ENCODE data around the gene TTC24.
"Not testable (repeated sequence)": the region's sequence is repeated elsewhere in the genome, so short reads cannot be mapped to it uniquely, and the experiment has no call there.

The TTC24 gene

DNA sequence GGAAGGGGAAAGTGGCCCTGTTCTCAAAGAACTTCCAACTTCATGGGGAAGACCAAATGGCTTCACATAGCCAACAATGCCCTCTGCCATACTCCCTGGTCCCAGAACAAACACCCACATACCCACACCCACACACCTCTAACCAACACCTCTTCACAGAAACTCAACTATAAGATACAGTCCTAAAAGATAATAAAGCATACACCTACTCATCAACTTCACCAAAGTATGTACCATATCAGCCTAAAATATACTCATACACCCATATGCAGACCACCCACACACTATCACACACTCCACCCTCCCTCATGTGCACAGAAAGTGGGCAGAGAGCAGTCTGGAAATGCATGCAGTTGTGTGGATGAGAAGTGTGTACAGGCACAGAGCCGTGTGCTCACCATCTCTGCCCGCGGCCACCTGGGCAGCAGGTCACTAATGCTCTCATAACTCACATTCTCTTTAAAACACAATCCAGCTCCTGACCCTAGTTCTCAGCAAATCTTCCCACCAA, 34.9 kb upstream of the TTC24 start:
- no peak overlapping the region for H3K27ac ChIP-seq (ENCODE audit: low read length)
- no peaks in the 10 kb centered on the region for H3K4me1 ChIP-seq (ENCODE audit: control insufficient read depth, insufficient read depth, low read length)
- H3K36me3 ChIP-seq (ENCODE audit: control insufficient read depth, insufficient read depth, low read length), result peaks cover 14% of the 10 kb centered on the region; the same call in 1 of the 2 replicates
- no peaks in the 10 kb centered on the region for H3K27me3 ChIP-seq (ENCODE audit: control insufficient read depth, insufficient read depth, low read length)
- no peak for DNase-seq (ENCODE audit: low read depth, low spot score)
- no peaks in the 10 kb centered on the region for H3K9me3 ChIP-seq (ENCODE audit: control insufficient read depth, insufficient read depth, low read length)
- WGBS (ENCODE audit: insufficient coverage, insufficient read length), result no CpG with 5 or more reads among the region's 3 CpGs
- H3K4me3 ChIP-seq (ENCODE audit: low read length), result no peak overlapping the region

DNA sequence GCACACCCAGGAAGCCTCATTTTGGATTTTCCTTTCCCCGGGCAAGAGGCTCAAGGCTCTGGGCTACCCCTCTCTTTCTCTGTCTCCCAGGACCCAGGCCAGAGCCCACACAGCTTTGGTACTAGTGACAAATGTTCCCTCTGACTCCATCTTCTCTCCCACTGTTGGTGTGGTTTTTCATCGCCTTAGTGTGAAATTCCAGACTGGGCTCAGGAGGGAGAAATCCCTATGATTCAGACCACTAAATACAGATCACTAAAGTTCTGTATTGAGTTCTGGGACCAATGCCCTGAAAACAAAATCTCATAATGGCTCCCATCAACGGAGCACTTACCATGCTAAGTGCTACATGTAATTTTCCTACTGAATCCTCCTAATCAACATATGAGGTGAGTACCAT, 33.3 kb upstream of the TTC24 start:
- Histone ChIP-seq H3K4me1 (ENCODE audit: control insufficient read depth, insufficient read depth, low read length) (no peaks in the 10 kb centered on the region), H3K27me3 (ENCODE audit: control insufficient read depth, insufficient read depth, low read length) (no peaks in the 10 kb centered on the region), H3K27ac (ENCODE audit: low read length) (no peak overlapping the region), H3K9me3 (ENCODE audit: control insufficient read depth, insufficient read depth, low read length) (no peaks in the 10 kb centered on the region), H3K4me3 (ENCODE audit: low read length) (no peak overlapping the region), H3K36me3 (ENCODE audit: control insufficient read depth, insufficient read depth, low read length) (peaks cover 18% of the 10 kb centered on the region)
- DNase-seq (ENCODE audit: low read depth, low spot score), result no peak
- no CpG with 5 or more reads among the region's 3 CpGs for WGBS (ENCODE audit: insufficient coverage, insufficient read length)

DNA sequence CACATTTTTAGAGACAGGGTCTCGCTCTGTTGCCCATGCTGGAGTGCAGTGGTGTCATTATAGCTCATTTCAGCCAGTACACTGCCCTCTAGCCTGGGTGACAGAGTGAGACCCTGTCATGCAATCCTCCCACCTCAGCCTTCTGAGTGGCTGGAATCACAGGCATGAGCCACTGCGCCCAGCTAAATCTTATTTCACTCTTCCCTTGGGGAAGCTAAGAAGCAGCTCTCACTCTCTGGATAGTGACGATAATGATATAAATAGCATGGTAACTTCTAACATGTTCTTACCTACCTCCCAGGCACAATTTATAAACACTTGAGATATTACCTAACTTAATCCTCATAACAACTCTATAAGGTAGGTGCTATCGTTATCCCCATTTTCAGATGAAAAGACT, 32.1 kb upstream of the TTC24 start:
- peaks cover 20% of the 10 kb centered on the region for H3K36me3 ChIP-seq (ENCODE audit: control insufficient read depth, insufficient read depth, low read length)

DNA sequence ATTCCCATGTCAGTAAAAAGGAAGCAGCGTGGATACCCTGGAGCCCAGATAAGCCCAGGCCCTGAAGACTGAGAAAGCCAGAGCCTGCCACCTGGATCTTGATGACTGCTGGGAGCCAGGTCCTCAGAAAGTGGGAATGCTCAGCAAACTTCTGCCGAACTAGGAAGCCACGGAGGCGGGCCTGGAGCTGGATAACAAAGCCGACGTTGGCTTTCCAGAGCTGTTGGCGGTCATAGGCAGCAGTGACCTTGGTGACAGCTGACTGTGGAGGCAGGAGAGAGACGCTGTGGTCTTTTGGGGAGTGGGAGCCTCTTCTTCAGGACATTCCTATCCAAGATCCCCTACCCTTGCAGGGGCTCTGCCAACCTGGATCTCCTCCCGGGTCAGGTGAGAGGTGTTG, 31.5 kb upstream of the TTC24 start:
- DNase-seq (ENCODE audit: low read depth, low spot score), result no peak
- no CpG with 5 or more reads among the region's 9 CpGs for WGBS (ENCODE audit: insufficient coverage, insufficient read length)
- H3K36me3 ChIP-seq (ENCODE audit: control insufficient read depth, insufficient read depth, low read length), result peaks cover 20% of the 10 kb centered on the region
- no peaks in the 10 kb centered on the region for H3K27me3 ChIP-seq (ENCODE audit: control insufficient read depth, insufficient read depth, low read length)
- no peak overlapping the region for H3K4me3 ChIP-seq (ENCODE audit: low read length)
- no peaks in the 10 kb centered on the region for H3K9me3 ChIP-seq (ENCODE audit: control insufficient read depth, insufficient read depth, low read length)
- no peaks in the 10 kb centered on the region for H3K4me1 ChIP-seq (ENCODE audit: control insufficient read depth, insufficient read depth, low read length)
- H3K27ac ChIP-seq (ENCODE audit: low read length), result no peak overlapping the region

More for the DNA sequence above, 32.1 kb upstream of the TTC24 start:
- no peak overlapping the region for H3K27ac ChIP-seq (ENCODE audit: low read length)
- no peaks in the 10 kb centered on the region for H3K27me3 ChIP-seq (ENCODE audit: control insufficient read depth, insufficient read depth, low read length)
- H3K9me3 ChIP-seq (ENCODE audit: control insufficient read depth, insufficient read depth, low read length), result no peaks in the 10 kb centered on the region
- no peaks in the 10 kb centered on the region for H3K4me1 ChIP-seq (ENCODE audit: control insufficient read depth, insufficient read depth, low read length)
- no CpG with 5 or more reads among the region's 4 CpGs for WGBS (ENCODE audit: insufficient coverage, insufficient read length)
- DNase-seq (ENCODE audit: low read depth, low spot score), result no peak
- no peak overlapping the region for H3K4me3 ChIP-seq (ENCODE audit: low read length)

DNA sequence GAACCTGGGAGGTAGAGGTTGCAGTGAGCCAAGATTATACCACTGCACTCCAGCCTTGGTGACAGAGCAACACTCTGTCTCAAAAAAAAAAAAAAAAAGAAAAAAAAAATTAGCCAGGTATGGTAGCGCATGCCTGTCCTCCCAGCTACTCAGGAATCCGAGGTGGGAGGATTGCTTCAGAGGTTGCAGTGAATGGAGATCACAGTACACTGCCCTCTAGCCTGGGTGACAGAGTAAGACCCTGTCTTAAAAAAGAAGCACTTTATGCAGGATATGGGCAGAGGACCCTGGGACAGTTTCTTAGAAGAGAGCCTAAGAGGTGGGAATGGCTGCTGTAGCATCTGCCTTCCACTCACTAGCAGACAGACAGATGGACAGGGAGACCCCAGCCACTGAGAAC, 30.1 kb upstream of the TTC24 start:
- Histone ChIP-seq H3K9me3 (ENCODE audit: control insufficient read depth, insufficient read depth, low read length) (no peaks in the 10 kb centered on the region), H3K27me3 (ENCODE audit: control insufficient read depth, insufficient read depth, low read length) (no peaks in the 10 kb centered on the region), H3K4me3 (ENCODE audit: low read length) (no peak overlapping the region), H3K27ac (ENCODE audit: low read length) (no peak overlapping the region), H3K4me1 (ENCODE audit: control insufficient read depth, insufficient read depth, low read length) (no peaks in the 10 kb centered on the region), H3K36me3 (ENCODE audit: control insufficient read depth, insufficient read depth, low read length) (peaks cover 20% of the 10 kb centered on the region)
- no CpG with 5 or more reads among the region's 2 CpGs for WGBS (ENCODE audit: insufficient coverage, insufficient read length)
- no peak for DNase-seq (ENCODE audit: low read depth, low spot score)

DNA sequence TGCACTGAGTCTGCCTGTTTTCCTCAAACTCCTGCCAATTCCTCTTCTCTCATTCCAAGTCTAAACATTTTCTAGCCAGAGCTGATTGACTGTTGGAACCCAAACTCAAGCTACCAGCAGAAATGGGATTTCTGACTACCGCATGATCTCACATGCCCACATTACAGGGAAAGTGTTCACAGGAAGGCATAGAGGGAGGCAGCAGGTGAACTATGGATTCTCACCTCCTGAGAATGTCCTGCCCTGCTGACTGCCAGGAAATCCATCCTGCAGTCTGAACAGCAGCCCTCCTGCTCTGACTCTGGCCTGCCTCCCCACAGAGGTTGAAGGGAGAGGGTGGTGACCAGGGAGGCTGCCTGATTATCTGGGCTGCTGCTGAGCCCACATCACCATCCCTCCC, 29.7 kb upstream of the TTC24 start:
- no peak for DNase-seq (ENCODE audit: low read depth, low spot score)
- no CpG with 5 or more reads among the region's 1 CpG for WGBS (ENCODE audit: insufficient coverage, insufficient read length)
- Histone ChIP-seq H3K27me3 (ENCODE audit: control insufficient read depth, insufficient read depth, low read length) (no peaks in the 10 kb centered on the region), H3K36me3 (ENCODE audit: control insufficient read depth, insufficient read depth, low read length) (peaks cover 20% of the 10 kb centered on the region), H3K27ac (ENCODE audit: low read length) (no peak overlapping the region), H3K4me1 (ENCODE audit: control insufficient read depth, insufficient read depth, low read length) (no peaks in the 10 kb centered on the region), H3K9me3 (ENCODE audit: control insufficient read depth, insufficient read depth, low read length) (no peaks in the 10 kb centered on the region), H3K4me3 (ENCODE audit: low read length) (no peak overlapping the region)

DNA sequence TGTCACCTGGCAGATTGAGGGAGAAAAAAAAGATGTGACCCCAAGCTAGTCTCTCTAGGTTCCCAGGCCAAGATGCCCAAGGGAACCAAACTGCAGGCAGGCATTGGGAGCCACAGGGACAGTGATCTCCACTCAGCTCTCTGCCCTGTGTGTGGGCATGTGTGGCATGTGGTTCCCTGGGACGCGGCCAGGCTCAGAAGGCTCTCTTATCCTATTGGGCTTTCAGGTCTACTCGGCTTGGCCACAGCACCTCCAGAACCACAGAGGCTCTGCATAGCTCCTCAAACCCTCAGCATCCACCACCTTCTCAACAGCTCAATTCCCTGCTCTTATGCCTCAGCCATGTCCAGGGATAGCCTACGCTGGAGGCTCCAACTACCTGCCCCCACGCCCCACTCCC, 29.2 kb upstream of the TTC24 start:
- no peaks in the 10 kb centered on the region for H3K27me3 ChIP-seq (ENCODE audit: control insufficient read depth, insufficient read depth, low read length)
- H3K36me3 ChIP-seq (ENCODE audit: control insufficient read depth, insufficient read depth, low read length), result peaks cover 20% of the 10 kb centered on the region
- H3K4me3 ChIP-seq (ENCODE audit: low read length), result no peak overlapping the region
- DNase-seq (ENCODE audit: low read depth, low spot score), result no peak
- H3K4me1 ChIP-seq (ENCODE audit: control insufficient read depth, insufficient read depth, low read length), result no peaks in the 10 kb centered on the region
- no peaks in the 10 kb centered on the region for H3K9me3 ChIP-seq (ENCODE audit: control insufficient read depth, insufficient read depth, low read length)
- H3K27ac ChIP-seq (ENCODE audit: low read length), result no peak overlapping the region
- WGBS (ENCODE audit: insufficient coverage, insufficient read length), result no CpG with 5 or more reads among the region's 5 CpGs

DNA sequence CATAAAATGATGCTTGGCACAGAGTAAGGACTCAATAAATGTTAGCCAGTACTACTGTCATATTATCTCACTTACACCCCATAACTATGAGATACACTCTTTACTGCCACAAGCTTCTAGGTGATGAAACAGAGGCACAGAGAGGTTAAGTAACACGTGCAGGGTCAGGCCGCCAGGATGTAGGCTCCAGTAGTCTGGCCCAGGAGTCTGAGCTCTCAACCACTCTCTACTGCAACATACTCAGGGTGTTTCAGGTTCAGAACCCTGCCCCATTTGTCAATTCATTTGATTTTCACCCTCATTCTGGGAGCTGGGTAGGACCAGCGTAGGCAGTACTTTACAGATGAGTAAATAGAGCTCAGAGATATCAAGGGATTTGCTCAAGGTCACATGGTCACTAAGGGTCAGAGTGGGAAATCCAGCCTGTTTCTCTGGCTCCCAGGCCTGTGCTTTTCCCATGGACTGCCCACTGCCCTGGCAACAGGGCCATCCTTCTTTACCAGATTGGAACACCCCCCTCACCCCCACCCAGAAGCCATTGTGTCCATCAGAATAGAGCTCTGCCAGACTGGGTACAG, 28.4 kb upstream of the TTC24 start:
- H3K27ac ChIP-seq (ENCODE audit: low read length), result no peak overlapping the region
- no peaks in the 10 kb centered on the region for H3K27me3 ChIP-seq (ENCODE audit: control insufficient read depth, insufficient read depth, low read length)
- DNase-seq (ENCODE audit: low read depth, low spot score), result no peak
- H3K36me3 ChIP-seq (ENCODE audit: control insufficient read depth, insufficient read depth, low read length), result peaks cover 20% of the 10 kb centered on the region
- no peak overlapping the region for H3K4me3 ChIP-seq (ENCODE audit: low read length)
- no peaks in the 10 kb centered on the region for H3K9me3 ChIP-seq (ENCODE audit: control insufficient read depth, insufficient read depth, low read length)
- no CpG with 5 or more reads among the region's 3 CpGs for WGBS (ENCODE audit: insufficient coverage, insufficient read length)
- no peaks in the 10 kb centered on the region for H3K4me1 ChIP-seq (ENCODE audit: control insufficient read depth, insufficient read depth, low read length)

DNA sequence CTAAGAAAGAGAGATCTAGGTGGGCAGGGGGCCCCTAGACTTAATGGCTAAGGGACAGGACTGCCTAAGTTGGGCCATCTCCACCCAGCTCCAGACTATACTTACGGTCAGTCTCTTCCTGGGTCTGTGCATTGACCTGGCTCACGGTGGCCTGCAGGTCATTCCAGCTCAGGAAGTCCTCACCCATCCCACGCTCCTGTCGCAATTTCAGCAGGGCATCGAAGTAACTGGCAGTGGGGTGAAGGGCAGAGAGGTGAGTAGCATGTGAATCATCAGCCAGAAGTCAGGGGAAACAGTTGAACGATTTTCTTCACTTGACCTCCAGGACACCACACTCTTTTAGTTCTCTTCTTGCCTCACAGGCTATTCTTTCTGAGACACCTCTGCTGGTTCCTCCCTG, 27.7 kb upstream of the TTC24 start:
- DNase-seq (ENCODE audit: low read depth, low spot score), result no peak
- no peaks in the 10 kb centered on the region for H3K9me3 ChIP-seq (ENCODE audit: control insufficient read depth, insufficient read depth, low read length)
- H3K27me3 ChIP-seq (ENCODE audit: control insufficient read depth, insufficient read depth, low read length), result no peaks in the 10 kb centered on the region
- WGBS (ENCODE audit: insufficient coverage, insufficient read length), result no CpG with 5 or more reads among the region's 6 CpGs
- H3K27ac ChIP-seq (ENCODE audit: low read length), result no peak overlapping the region
- H3K36me3 ChIP-seq (ENCODE audit: control insufficient read depth, insufficient read depth, low read length), result peaks cover 20% of the 10 kb centered on the region
- no peaks in the 10 kb centered on the region for H3K4me1 ChIP-seq (ENCODE audit: control insufficient read depth, insufficient read depth, low read length)
- no peak overlapping the region for H3K4me3 ChIP-seq (ENCODE audit: low read length)

DNA sequence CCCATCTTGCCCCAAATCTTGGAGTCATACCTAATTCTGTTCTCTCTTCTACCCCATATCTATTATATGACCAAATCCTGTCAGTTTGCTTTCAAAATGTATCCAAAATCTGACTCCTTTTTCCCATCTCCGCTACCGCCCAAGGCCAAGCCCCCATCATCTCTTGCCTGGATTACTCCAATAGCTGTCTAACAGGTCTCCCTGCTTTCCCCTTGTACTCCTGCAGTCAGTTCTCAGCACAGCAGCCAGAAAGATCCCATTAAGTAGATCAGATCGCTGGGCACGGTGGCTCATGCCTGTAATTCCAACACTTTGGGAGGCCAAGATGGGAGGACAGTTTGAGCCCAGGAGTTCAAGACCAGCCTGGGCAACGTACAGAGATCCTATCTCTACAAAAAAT, 27.0 kb upstream of the TTC24 start:
- no peak overlapping the region for H3K27ac ChIP-seq (ENCODE audit: low read length)
- no peak overlapping the region for H3K4me3 ChIP-seq (ENCODE audit: low read length)
- no peaks in the 10 kb centered on the region for H3K9me3 ChIP-seq (ENCODE audit: control insufficient read depth, insufficient read depth, low read length)
- no CpG with 5 or more reads among the region's 5 CpGs for WGBS (ENCODE audit: insufficient coverage, insufficient read length)
- no peak for DNase-seq (ENCODE audit: low read depth, low spot score)
- no peaks in the 10 kb centered on the region for H3K4me1 ChIP-seq (ENCODE audit: control insufficient read depth, insufficient read depth, low read length)
- H3K36me3 ChIP-seq (ENCODE audit: control insufficient read depth, insufficient read depth, low read length), result peaks cover 19% of the 10 kb centered on the region
- no peaks in the 10 kb centered on the region for H3K27me3 ChIP-seq (ENCODE audit: control insufficient read depth, insufficient read depth, low read length)

DNA sequence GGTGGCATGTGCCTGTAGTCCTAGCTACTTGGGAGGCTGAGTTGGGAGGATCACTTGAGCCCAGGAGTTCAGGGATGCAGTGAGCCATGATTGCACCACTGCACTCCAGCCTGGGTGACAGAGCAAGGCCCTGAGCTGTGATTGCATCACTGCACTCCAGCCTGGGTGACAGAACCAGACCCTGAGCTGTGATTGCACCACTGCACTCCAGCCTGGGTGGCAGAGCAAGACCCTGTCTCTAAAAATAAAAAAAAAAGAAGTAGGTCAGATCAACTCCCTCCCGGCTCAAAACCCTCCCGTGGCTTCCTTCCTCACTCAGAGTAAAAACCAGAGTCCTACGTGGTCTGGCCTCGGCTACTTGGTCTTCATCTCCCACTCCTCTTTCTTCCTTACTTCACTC, 26.6 kb upstream of the TTC24 start:
- WGBS (ENCODE audit: insufficient coverage, insufficient read length), result no CpG with 5 or more reads among the region's 4 CpGs
- not testable (repeated sequence) for H3K27ac ChIP-seq (ENCODE audit: low read length); H3K9me3 ChIP-seq (ENCODE audit: control insufficient read depth, insufficient read depth, low read length); DNase-seq (ENCODE audit: low read depth, low spot score); H3K27me3 ChIP-seq (ENCODE audit: control insufficient read depth, insufficient read depth, low read length); H3K4me3 ChIP-seq (ENCODE audit: low read length); H3K4me1 ChIP-seq (ENCODE audit: control insufficient read depth, insufficient read depth, low read length)
- H3K36me3 ChIP-seq (ENCODE audit: control insufficient read depth, insufficient read depth, low read length), result peaks cover 16% of the 10 kb centered on the region

Data from iPS DF 6.9 (cell line).